ENCODE data around the gene DLL1. TPM values are rescaled to one million over a fixed set of nuclear protein-coding genes. Genes with fewer than 3 reads are reported as not detected.
"Not testable (repeated sequence)": the region's sequence is repeated elsewhere in the genome, so short reads cannot be mapped to it uniquely, and the experiment has no call there.

The DLL1 gene
- total RNA-seq, 1 donor from 2014 or later, result not detected

GRCh38 chr6:170269151-170269845 lies 21.6 kb downstream of the DLL1 start:
- intact Hi-C loops (cut with micrococcal nuclease), result no loop called here

- intact Hi-C loops (cut with micrococcal nuclease), result no loop called here
Observed at GRCh38 chr6:170268216-170269129, 22.4 kb downstream of the DLL1 start.

GRCh38 chr6:170267688-170268087 lies 23.2 kb downstream of the DLL1 start:
- intact Hi-C loops (cut with micrococcal nuclease), result no loop called here

- intact Hi-C loops (cut with micrococcal nuclease), result no loop called here
Observed at GRCh38 chr6:170266061-170266825, 24.6 kb downstream of the DLL1 start.

GRCh38 chr6:170265655-170266054 lies 25.2 kb downstream of the DLL1 start:
- intact Hi-C loops (cut with micrococcal nuclease), result no loop called here

GRCh38 chr6:170264644-170265043 lies 26.2 kb downstream of the DLL1 start:
- intact Hi-C loops (cut with micrococcal nuclease), result not testable (repeated sequence)

- intact Hi-C loops (cut with micrococcal nuclease), result no loop called here
Observed at GRCh38 chr6:170264086-170264485, 26.8 kb downstream of the DLL1 start.

- intact Hi-C loops (cut with micrococcal nuclease), result no loop called here
Observed at GRCh38 chr6:170263410-170263809, 27.5 kb downstream of the DLL1 start.

GRCh38 chr6:170262489-170263088 lies 28.3 kb downstream of the DLL1 start:
- intact Hi-C loops (cut with micrococcal nuclease), result no loop called here

GRCh38 chr6:170261643-170262488 lies 29.0 kb downstream of the DLL1 start:
- intact Hi-C loops (cut with micrococcal nuclease), result no loop called here

GRCh38 chr6:170260686-170261085 lies 30.2 kb downstream of the DLL1 start:
- intact Hi-C loops (cut with micrococcal nuclease), result no loop called here

GRCh38 chr6:170259278-170259677 lies 31.6 kb downstream of the DLL1 start:
- intact Hi-C loops (cut with micrococcal nuclease), result no loop called here

- intact Hi-C loops (cut with micrococcal nuclease), result no loop called here
Observed at GRCh38 chr6:170258407-170258806, 32.5 kb downstream of the DLL1 start.

- intact Hi-C loops (cut with micrococcal nuclease), result no loop called here
Observed at GRCh38 chr6:170257376-170257775, 33.5 kb downstream of the DLL1 start.

GRCh38 chr6:170256641-170257040 lies 34.2 kb downstream of the DLL1 start:
- intact Hi-C loops (cut with micrococcal nuclease), result no loop called here

- intact Hi-C loops (cut with micrococcal nuclease), result no loop called here
Observed at GRCh38 chr6:170255426-170256125, 35.3 kb downstream of the DLL1 start.

- intact Hi-C loops (cut with micrococcal nuclease), result no loop called here
Observed at GRCh38 chr6:170254315-170255213, 36.3 kb downstream of the DLL1 start.

- intact Hi-C loops (cut with micrococcal nuclease), result no loop called here
Observed at GRCh38 chr6:170253910-170254269, 37.0 kb downstream of the DLL1 start.
